Liver (tissue), 9 donors: ENCODE measurements around the gene NPIPA3. TPM values are rescaled to one million over a fixed set of nuclear protein-coding genes. Genes with fewer than 3 reads are reported as not detected.
"Not testable (repeated sequence)": the region's sequence is repeated elsewhere in the genome, so short reads cannot be mapped to it uniquely, and the experiment has no call there.

Experiments
- DNase-seq: peaks from one replicate; pipeline ENCODE4 v3.0.0-alpha.2; 2017; ENCODE audit warnings: low spot score
- H3K27ac ChIP-seq, 2 donors: one replicate each; pipeline ENCODE4 v1.7.0; 2013; ENCODE audit warnings: inconsistent platforms in 2 of 2, low read length in 2 of 2, control low read depth in 1 of 2, low read depth in 1 of 2, mild to moderate bottlenecking in 1 of 2
- H3K27me3 ChIP-seq, 4 donors: one replicate each; pipeline versions ENCODE4 v1.6.1 to v1.7.0; 2013; ENCODE audit warnings: low read length in 3 of 4, inconsistent platforms in 1 of 4, mild to moderate bottlenecking in 1 of 4, moderate library complexity in 1 of 4; ENCODE audit not compliant: control insufficient read depth in 4 of 4, insufficient read depth in 4 of 4
- H3K36me3 ChIP-seq, 4 donors: one replicate each; pipeline versions ENCODE4 v1.6.1 to v1.7.0; 2013; ENCODE audit warnings: low read length in 3 of 4, mild to moderate bottlenecking in 3 of 4, low read depth in 1 of 4, moderate library complexity in 1 of 4; ENCODE audit not compliant: control insufficient read depth in 4 of 4, insufficient read depth in 3 of 4
- H3K4me1 ChIP-seq, 4 donors: one replicate each; pipeline versions ENCODE4 v1.6.1 to v1.7.0; 2013; ENCODE audit warnings: low read length in 3 of 4, mild to moderate bottlenecking in 3 of 4, moderate library complexity in 1 of 4; ENCODE audit not compliant: control insufficient read depth in 4 of 4, insufficient read depth in 4 of 4
- H3K4me3 ChIP-seq, 3 donors: one replicate each; pipeline versions ENCODE4 v1.6.1 to v1.7.0; 2013; ENCODE audit warnings: low read length in 3 of 3, control low read depth in 1 of 3, low read depth in 1 of 3, mild to moderate bottlenecking in 1 of 3
- H3K9ac ChIP-seq, 2 donors: one replicate each; pipeline ENCODE4 v1.7.0; 2013; ENCODE audit warnings: low read length in 2 of 2, mild to moderate bottlenecking in 2 of 2, moderate library complexity in 2 of 2, control low read depth in 1 of 2, low read depth in 1 of 2
- H3K9me3 ChIP-seq, 4 donors: one replicate each; pipeline versions ENCODE4 v1.6.1 to v1.7.0; 2013; ENCODE audit warnings: low read length in 3 of 4; ENCODE audit not compliant: control insufficient read depth in 4 of 4
- EGR1 ChIP-seq, 2 donors: IDR thresholded peaks; 2 replicates each; pipeline ENCODE4 v1.6.1; 2016 to 2018; ENCODE audit warnings: antibody characterized with exemption in 2 of 2, low read depth in 2 of 2
- GABPA ChIP-seq, 2 donors: IDR thresholded peaks in 1 of 2; conservative IDR thresholded peaks in 1 of 2; 2 replicates each; pipeline ENCODE4 v1.6.1; 2016; ENCODE audit warnings: antibody characterized with exemption in 2 of 2, mild to moderate bottlenecking in 1 of 2, moderate library complexity in 1 of 2
- HNF4A ChIP-seq, 2 donors: conservative IDR thresholded peaks; 2 replicates each; pipeline ENCODE4 v1.6.1; 2016; ENCODE audit warnings: antibody characterized with exemption in 2 of 2, mild to moderate bottlenecking in 2 of 2
- HNF4G ChIP-seq: IDR thresholded peaks from 2 replicates; pipeline ENCODE4 v1.6.1; 2016; ENCODE audit warnings: antibody characterized with exemption
- JUND ChIP-seq, 2 donors: IDR thresholded peaks; 2 replicates each; pipeline ENCODE4 v1.6.1; 2016; ENCODE audit warnings: antibody characterized with exemption in 2 of 2
- RAD21 ChIP-seq, 2 donors: IDR thresholded peaks; 2 replicates each; pipeline ENCODE4 v1.6.1; 2016; ENCODE audit warnings: antibody characterized with exemption in 2 of 2, mild to moderate bottlenecking in 2 of 2
- RXRA ChIP-seq, 2 donors: IDR thresholded peaks; 2 replicates each; pipeline ENCODE4 v1.6.1; 2017 to 2018; ENCODE audit warnings: antibody characterized with exemption in 2 of 2, mild to moderate bottlenecking in 1 of 2
- SP1 ChIP-seq: IDR thresholded peaks from 2 replicates; pipeline ENCODE4 v1.6.1; 2018; ENCODE audit warnings: antibody characterized with exemption, mild to moderate bottlenecking
- TAF1 ChIP-seq: conservative IDR thresholded peaks from 2 replicates; pipeline ENCODE4 v1.6.1; 2016; ENCODE audit warnings: antibody characterized with exemption, mild to moderate bottlenecking
- WGBS: extraction: QIAGEN DNeasy Blood & Tissue Kit; methylation state at CpG from one replicate; pipeline ENCODE4 v1.1.7; 2013; 5-methylcytosine and 5-hydroxymethylcytosine counted together
- polyA plus RNA-seq, 2 donors: library from polyadenylated mRNA; stranded (reverse) in 1 of 2; unstranded in 1 of 2; fragments of 200-250 nt in 1 of 2; fragments of >200 nt in 1 of 2; fragmentation: Nextera tagmentation in 1 of 2; extraction: Ambion mirVana in 1 of 2; gene quantifications; one replicate each; pipeline versions ENCODE4 v1.2.1 to v1.2.3, GENCODE V29; 2013 to 2015
- total RNA-seq, 2 donors: library from RNA; depleted of rRNA; stranded (reverse); fragments of >200 nt; gene quantifications; one replicate each; pipeline ENCODE4 v1.2.3, GENCODE V29; 2014
- TF ChIP-seq, protein P1 (sequence below): IDR thresholded peaks from 2 replicates; pipeline ENCODE4 v1.6.1; 2016; ENCODE audit warnings: antibody characterized with exemption
- TF ChIP-seq, protein P2 (sequence below): IDR thresholded peaks from 2 replicates; pipeline ENCODE4 v1.6.1; 2016; ENCODE audit warnings: antibody characterized with exemption
- donor health status: healthy.
- donor health status: healthy.
- donor health status: healthy.
- donor health status: healthy.
- donor health status: healthy.

NPIPA3 gene
- total RNA-seq (under 1 TPM; 0.23 to 0.75 TPM), polyA plus RNA-seq (under 1 TPM in 1 of 2 donors, not detected in 1; 0.22 TPM)

DNA sequence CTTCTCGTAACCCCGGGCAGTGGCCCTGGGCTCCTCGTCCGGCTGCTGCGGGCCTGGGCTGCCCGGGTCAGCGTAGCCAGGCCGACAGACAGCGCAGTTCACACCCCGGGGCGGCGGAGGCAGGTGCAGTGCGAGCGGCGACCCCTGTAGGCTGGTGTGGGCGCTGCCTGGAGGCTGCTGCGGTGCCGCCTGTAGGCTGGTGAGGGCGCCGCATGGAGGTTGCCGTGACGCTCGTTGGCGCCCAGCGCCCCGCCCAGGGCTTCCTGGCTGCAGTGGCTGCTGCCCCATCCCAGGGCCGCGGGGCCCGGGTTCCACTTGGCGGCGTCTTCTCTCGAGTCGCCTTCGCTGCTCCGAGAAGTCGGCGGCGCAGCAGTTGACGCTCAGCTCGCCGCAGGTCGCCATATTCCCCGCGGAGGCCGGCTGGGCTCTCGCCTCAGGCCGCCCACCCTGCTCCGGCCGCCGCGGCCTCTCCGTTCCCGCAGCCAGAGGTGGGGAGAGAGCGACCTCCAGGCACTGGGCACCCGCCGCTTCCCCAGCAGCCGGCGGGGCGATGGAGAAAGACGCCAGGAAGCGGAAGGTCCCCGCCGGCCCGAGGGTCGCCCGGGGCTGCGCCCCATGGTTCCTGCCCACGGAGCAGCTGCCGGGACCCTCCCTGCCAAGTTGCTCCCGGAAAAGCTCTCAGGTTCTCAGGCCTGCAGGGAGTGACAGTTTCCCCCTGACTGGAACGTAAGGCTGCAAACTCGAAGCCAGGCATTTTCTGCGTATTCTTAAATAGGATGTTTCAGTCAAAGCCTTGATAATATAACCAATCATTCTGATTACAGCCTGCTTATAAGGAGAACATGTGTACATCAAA, at the start of gene NPIPA3:
NPIPA3 (plus strand) TSS at position 256 of the 856 bp plus-strand sequence. CDS start 5,533 bp downstream, outside the sequence.
- not testable (repeated sequence) for H3K27me3 ChIP-seq

DNA sequence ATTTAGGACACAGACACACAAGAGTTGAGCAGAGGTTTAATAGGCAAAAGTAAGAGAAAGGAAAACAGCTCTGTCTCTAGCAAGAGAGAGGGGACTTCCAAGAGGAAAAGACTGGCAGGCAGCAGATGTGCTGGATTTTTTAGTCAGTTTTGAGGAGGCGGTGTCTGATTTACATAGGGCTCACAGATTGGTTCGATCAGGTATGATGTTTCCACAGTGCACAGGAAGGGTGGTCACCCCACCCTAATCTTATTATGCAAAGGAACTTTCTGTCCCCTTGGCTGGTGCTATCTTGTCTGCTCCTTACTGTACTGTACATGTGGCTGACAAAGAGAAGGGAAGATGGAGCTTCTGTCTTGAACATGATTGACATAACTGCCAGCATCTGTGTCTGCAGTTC, 45.1 kb upstream of the NPIPA3 start:
- Histone ChIP-seq H3K27ac (no peak overlapping the region), H3K4me1 (no peaks in the 10 kb centered on the region), H3K4me3 (no peak overlapping the region), H3K27me3 (no peaks in the 10 kb centered on the region), H3K36me3 (peaks cover 10 to 46% (median 26%) of the 10 kb centered on the region in 4 donors), H3K9me3 (no peaks in the 10 kb centered on the region), H3K9ac (no peak overlapping the region)
- 88% methylated on average over 2 of the region's 2 CpGs for WGBS
- TF ChIP-seq, protein P1, sequence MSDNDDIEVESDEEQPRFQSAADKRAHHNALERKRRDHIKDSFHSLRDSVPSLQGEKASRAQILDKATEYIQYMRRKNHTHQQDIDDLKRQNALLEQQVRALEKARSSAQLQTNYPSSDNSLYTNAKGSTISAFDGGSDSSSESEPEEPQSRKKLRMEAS: no peak
- no peak for TF ChIP-seq SP1
- TF ChIP-seq HNF4G: no peak
- no peak for TF ChIP-seq RAD21 (IDR thresholded peaks at IDR 0.05)
- TF ChIP-seq RXRA (IDR thresholded peaks at IDR 0.05): no peak
- no peak for TF ChIP-seq EGR1 (IDR thresholded peaks at IDR 0.05; ENCODE audit: low read depth in 2 of 2)
- no peak for TF ChIP-seq JUND (IDR thresholded peaks at IDR 0.05)
- no peak for TF ChIP-seq TAF1
- TF ChIP-seq, protein P2, sequence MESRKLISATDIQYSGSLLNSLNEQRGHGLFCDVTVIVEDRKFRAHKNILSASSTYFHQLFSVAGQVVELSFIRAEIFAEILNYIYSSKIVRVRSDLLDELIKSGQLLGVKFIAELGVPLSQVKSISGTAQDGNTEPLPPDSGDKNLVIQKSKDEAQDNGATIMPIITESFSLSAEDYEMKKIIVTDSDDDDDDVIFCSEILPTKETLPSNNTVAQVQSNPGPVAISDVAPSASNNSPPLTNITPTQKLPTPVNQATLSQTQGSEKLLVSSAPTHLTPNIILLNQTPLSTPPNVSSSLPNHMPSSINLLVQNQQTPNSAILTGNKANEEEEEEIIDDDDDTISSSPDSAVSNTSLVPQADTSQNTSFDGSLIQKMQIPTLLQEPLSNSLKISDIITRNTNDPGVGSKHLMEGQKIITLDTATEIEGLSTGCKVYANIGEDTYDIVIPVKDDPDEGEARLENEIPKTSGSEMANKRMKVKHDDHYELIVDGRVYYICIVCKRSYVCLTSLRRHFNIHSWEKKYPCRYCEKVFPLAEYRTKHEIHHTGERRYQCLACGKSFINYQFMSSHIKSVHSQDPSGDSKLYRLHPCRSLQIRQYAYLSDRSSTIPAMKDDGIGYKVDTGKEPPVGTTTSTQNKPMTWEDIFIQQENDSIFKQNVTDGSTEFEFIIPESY: no peak
- TF ChIP-seq GABPA (IDR thresholded peaks at IDR 0.05 in 1 of 2, conservative IDR thresholded peaks at IDR 0.05 in 1 of 2): no peak
- TF ChIP-seq HNF4A (conservative IDR thresholded peaks at IDR 0.05): no peak
- DNase-seq: no peak

More for the DNA sequence above, at the start of gene NPIPA3:
- not testable (repeated sequence) for DNase-seq, H3K36me3 ChIP-seq, H3K4me1 ChIP-seq, H3K4me3 ChIP-seq, H3K9ac ChIP-seq, H3K27ac ChIP-seq, H3K9me3 ChIP-seq
- WGBS: no CpG with 5 or more reads among the region's 73 CpGs

DNA sequence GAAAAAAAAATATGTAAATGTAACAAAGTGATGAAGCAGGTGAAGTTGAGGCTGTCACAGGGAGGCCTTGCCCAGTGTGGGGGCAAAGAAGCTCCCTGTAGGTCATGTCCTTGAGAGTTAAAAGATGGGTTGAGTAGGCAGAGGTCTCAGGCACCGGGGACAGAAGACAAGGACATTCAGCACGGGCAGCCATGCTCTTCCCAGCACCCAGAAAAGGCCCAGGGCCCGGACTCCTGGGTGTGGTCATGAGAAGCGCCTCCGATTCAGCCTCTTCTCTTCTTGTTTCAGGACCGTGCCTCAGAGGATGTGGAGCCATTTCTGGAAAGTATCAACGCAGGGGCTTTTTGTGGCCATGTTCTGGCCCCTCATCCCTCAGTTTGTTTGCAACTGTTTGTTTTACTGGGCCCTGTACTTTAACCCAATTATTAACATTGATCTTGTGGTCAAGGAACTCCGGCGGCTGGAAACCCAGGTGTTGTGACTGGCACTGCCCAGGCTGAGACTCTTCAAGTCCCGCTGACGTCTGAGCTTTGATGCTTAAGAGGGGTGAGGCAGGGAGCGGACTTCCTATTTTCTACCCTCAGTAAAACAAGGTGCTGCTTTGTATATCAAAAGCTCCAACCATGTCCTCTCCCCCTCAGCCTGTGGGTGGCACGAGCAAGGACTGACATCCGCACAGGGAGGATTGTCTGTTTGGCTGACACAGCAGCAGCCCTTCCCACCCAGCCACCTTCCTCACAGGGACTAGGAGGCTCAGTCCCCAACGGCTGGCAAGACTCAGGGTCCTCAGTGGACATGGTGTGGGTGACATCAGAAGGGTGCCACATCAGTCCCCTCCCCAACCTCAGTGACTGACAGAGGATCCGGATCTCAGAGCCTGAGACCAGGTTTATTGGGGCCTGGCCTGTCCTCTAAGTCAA, 35.6 kb upstream of the NPIPA3 start:
- 71% methylated on average over 16 of the region's 16 CpGs for WGBS
- DNase-seq: no peak
- peaks cover 2 to 7% (median 4%) of the 10 kb centered on the region in 4 donors for H3K4me1 ChIP-seq
- no peak overlapping the region for H3K4me3 ChIP-seq
- no peaks in the 10 kb centered on the region for H3K9me3 ChIP-seq
- peaks cover 5 to 48% (median 29%) of the 10 kb centered on the region in 4 donors for H3K36me3 ChIP-seq
- TF ChIP-seq RXRA (IDR thresholded peaks at IDR 0.05) (no peak), HNF4A (conservative IDR thresholded peaks at IDR 0.05) (peak in 1 of 2 donors; percentile 16)
- no peak overlapping the region for H3K9ac ChIP-seq
- H3K27me3 ChIP-seq: no peaks in the 10 kb centered on the region
- no peak overlapping the region for H3K27ac ChIP-seq
